Measurements from ENCODE around the gene KYAT1.
"Not testable (repeated sequence)": the region's sequence is repeated elsewhere in the genome, so short reads cannot be mapped to it uniquely, and the experiment has no call there.

KYAT1 gene

GRCh38 chr9:128809831-128810230 is 71.9 kb downstream of the KYAT1 start:
- FAIRE-seq, result no peak

- FAIRE-seq, result no peak
These were observed 72.6 kb downstream of the KYAT1 start for GRCh38 chr9:128809036-128809599.

- FAIRE-seq, result no peak
These were observed 73.2 kb downstream of the KYAT1 start for GRCh38 chr9:128808543-128808942.

- no peak for FAIRE-seq
These were observed 73.9 kb downstream of the KYAT1 start for GRCh38 chr9:128807827-128808226.

GRCh38 chr9:128805661-128806060 is 76.1 kb downstream of the KYAT1 start:
- FAIRE-seq, result no peak

- FAIRE-seq, result no peak
These were observed 79.3 kb downstream of the KYAT1 start for GRCh38 chr9:128802482-128802881.

- no peak for FAIRE-seq
These were observed 81.7 kb downstream of the KYAT1 start for GRCh38 chr9:128800061-128800460.

GRCh38 chr9:128798896-128799295 is 82.9 kb downstream of the KYAT1 start:
- FAIRE-seq, result no peak

- not testable (repeated sequence) for FAIRE-seq
These were observed 86.8 kb downstream of the KYAT1 start for GRCh38 chr9:128794961-128795360.

- no peak for FAIRE-seq
These were observed 88.6 kb downstream of the KYAT1 start for GRCh38 chr9:128792978-128793686.

GRCh38 chr9:128792134-128792533 is 89.6 kb downstream of the KYAT1 start:
- no peak for FAIRE-seq

GRCh38 chr9:128790536-128790935 is 91.2 kb downstream of the KYAT1 start:
- FAIRE-seq, result no peak

GRCh38 chr9:128788445-128788844 is 93.3 kb downstream of the KYAT1 start:
- FAIRE-seq, result no peak

- FAIRE-seq, result no peak
These were observed 94.1 kb downstream of the KYAT1 start for GRCh38 chr9:128787659-128788058.

- no peak for FAIRE-seq
These were observed 94.8 kb downstream of the KYAT1 start, which contains the start of gene TBC1D13 for GRCh38 chr9:128786681-128787601. Gene TBC1D13, plus strand, starts transcription at chr9:128787253. Its CDS starts 101 bp downstream, at chr9:128787354.

GRCh38 chr9:128785427-128785826 is 96.3 kb downstream of the KYAT1 start:
- no peak for FAIRE-seq
